AG04450 (cell line): ENCODE data around the gene MRPL40. TPM values are rescaled to one million over a fixed set of nuclear protein-coding genes. Genes with fewer than 3 reads are reported as not detected.

Source experiments
- CTCF ChIA-PET: fragments of 300-600, 350-600 bp; formaldehyde crosslinking; extraction: SDS; loops from one replicate; lab custom pipeline; 2022; ENCODE audit warnings: antibody characterized with exemption, inconsistent platforms; lab: Charles Lee
- POLR2A ChIA-PET: fragments of 350-600 bp; formaldehyde crosslinking; extraction: SDS; loops from one replicate; lab custom pipeline; 2021; ENCODE audit warnings: antibody characterized with exemption, inconsistent platforms; lab: Yijun Ruan, JAX
- DNase-seq: peaks from one replicate; pipeline ENCODE4 v3.0.0-alpha.2; 2011; ENCODE audit warnings: low read depth, low spot score
- H3K27ac ChIP-seq: one replicate; pipeline ENCODE4 v1.5.1; 2012; ENCODE audit warnings: low read depth, low read length, control low read depth
- H3K27me3 ChIP-seq: one replicate; pipeline ENCODE4 v1.6.0; 2012; ENCODE audit warnings: low read length; ENCODE audit not compliant: control insufficient read depth, insufficient read depth
- H3K4me3 ChIP-seq: 2 replicates; pipeline ENCODE4 v1.5.1; 2011; ENCODE audit warnings: mild to moderate bottlenecking, low read depth, low read length, control low read depth
- H3K9me3 ChIP-seq: 2 replicates; pipeline ENCODE4 v1.5.1; 2012; ENCODE audit warnings: low read length; ENCODE audit not compliant: control insufficient read depth, insufficient read depth
- polyA plus RNA-seq: library from polyadenylated mRNA; depleted of rRNA; stranded (reverse); fragments of >200 nt; gene quantifications from 2 replicates; pipeline ENCODE4 v1.2.3, GENCODE V29; 2011
- TF ChIP-seq, protein P1 (sequence below): IDR thresholded peaks from 2 replicates; pipeline ENCODE4 v1.5.1; 2011; ENCODE audit warnings: low read depth, low read length, control low read depth, inconsistent platforms

The MRPL40 gene
- polyA plus RNA-seq, 1 experiment, result 49.5 TPM

DNA sequence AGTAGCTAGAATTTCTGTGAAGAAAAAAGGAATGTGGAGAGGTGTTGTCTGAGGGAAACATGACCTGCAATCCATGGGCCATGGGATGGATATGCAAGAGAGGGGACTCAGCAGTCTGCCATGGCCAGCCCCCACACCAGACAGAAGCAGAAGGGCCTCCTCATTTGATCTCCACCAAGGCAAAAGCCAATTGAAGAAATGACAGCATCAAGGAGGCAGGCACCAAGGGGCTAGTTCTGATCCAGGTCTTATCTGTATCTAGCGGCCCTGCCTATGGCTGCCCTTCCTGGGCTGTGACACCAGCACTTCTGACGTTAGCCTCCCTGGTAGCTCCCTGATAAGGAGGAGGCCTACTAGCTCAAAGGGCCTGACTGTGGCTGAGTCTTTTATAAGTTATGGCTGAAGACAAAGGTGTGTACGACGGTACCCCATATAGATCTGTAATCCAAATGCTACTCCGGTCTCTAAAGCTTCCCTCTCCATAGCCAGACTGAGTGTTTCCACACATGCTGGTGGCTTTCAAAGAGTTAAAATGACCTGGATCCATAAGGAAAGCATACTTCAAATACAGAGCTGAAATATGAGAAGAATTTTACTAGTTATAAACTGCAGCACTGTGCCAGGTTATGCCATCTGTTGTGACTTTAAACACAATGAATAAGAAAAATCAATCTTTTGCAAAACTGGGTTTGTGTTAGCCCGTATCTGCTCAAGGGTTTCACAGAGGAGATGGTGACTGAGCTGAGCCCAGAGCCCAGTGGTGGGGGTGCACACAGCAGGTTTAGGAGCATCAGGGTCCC is 35.2 kb upstream of the MRPL40 start:
- TF ChIP-seq, protein P1, sequence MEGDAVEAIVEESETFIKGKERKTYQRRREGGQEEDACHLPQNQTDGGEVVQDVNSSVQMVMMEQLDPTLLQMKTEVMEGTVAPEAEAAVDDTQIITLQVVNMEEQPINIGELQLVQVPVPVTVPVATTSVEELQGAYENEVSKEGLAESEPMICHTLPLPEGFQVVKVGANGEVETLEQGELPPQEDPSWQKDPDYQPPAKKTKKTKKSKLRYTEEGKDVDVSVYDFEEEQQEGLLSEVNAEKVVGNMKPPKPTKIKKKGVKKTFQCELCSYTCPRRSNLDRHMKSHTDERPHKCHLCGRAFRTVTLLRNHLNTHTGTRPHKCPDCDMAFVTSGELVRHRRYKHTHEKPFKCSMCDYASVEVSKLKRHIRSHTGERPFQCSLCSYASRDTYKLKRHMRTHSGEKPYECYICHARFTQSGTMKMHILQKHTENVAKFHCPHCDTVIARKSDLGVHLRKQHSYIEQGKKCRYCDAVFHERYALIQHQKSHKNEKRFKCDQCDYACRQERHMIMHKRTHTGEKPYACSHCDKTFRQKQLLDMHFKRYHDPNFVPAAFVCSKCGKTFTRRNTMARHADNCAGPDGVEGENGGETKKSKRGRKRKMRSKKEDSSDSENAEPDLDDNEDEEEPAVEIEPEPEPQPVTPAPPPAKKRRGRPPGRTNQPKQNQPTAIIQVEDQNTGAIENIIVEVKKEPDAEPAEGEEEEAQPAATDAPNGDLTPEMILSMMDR, result no peak
- H3K9me3 ChIP-seq, result no peaks in the 10 kb centered on the region
- ChIA-PET POLR2A (no interaction called here), CTCF (interaction anchor here (1.4 kb wide), 1 partner anchor 232 kb away, joined by 4 read pairs; no protein-coding TSS in a partner anchor)
- no peak overlapping the region for H3K4me3 ChIP-seq
- no peak for DNase-seq
- no peaks in the 10 kb centered on the region for H3K27me3 ChIP-seq
- no peak overlapping the region for H3K27ac ChIP-seq

DNA sequence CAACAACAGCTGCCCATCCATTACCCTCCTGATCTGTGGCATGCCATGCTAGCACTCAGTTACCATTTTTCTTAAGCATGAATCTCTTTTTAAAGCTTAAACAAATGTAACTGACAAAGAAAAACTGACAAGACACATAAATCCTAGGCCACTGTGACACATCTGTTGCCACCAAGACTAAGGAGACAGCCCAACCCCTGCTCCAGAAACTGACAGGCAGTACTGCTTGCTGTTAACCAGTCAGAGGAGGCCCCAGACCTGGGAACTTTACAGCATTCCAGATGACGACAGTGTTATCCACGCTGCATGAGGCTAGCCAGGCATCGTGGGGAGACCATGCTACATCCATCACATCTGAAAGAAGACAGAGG is 34.6 kb upstream of the MRPL40 start:
- TF ChIP-seq, protein P1, result no peak
- H3K27ac ChIP-seq, result no peak overlapping the region
- DNase-seq, result no peak
- CTCF ChIA-PET, result interaction anchor here (1.4 kb wide), 1 partner anchor 232 kb away, joined by 4 read pairs; no protein-coding TSS in a partner anchor
- POLR2A ChIA-PET, result no interaction called here
- H3K27me3 ChIP-seq, result no peaks in the 10 kb centered on the region
- H3K4me3 ChIP-seq, result no peak overlapping the region
- H3K9me3 ChIP-seq, result no peaks in the 10 kb centered on the region

DNA sequence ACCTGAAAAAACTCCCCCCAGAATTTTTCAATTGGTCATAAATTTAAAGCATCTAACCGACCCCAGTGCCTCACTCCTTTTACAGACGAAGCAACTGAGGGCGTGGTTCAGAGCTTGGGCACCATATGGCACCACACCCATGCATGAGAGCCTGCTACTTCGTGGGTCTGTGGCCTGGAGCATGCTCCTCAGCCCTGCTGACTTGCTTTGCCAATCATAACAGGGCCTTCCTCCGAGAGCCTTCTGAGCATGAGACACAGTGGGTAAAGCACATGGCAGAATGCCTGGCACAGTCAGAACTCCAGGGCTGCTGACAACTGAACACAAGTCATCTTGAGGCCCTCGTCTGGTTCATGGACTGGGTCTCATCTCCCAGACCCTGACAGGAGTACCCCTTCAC is 34.1 kb upstream of the MRPL40 start:
- no peak overlapping the region for H3K4me3 ChIP-seq
- H3K27ac ChIP-seq, result no peak overlapping the region
- H3K27me3 ChIP-seq, result no peaks in the 10 kb centered on the region
- TF ChIP-seq, protein P1, result no peak
- POLR2A ChIA-PET, result no interaction called here
- DNase-seq, result no peak
- no peaks in the 10 kb centered on the region for H3K9me3 ChIP-seq
- CTCF ChIA-PET, result no interaction called here

DNA sequence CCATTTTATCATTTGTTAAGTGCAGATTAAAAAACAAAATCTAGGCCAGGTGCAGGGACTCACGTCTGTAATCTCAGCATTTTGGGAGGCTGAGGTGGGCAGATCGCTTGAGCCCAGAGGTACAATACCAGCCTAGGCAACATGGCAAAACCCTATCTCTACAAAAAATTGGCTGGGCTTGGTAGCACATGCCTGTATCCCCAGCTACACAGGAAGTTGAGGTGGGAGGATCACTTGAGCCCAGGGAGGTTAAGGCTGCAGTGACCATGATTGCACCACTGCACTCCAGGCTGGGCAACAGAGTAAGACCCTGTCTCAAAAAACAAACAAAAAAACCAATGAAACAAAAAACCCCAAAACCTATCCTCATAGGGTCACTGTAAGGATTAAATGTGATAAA is 33.7 kb upstream of the MRPL40 start:
- Histone ChIP-seq H3K4me3 (no peak overlapping the region), H3K27ac (no peak overlapping the region), H3K27me3 (no peaks in the 10 kb centered on the region), H3K9me3 (no peaks in the 10 kb centered on the region)
- CTCF ChIA-PET, result no interaction called here
- DNase-seq, result no peak
- POLR2A ChIA-PET, result no interaction called here
- TF ChIP-seq, protein P1, result no peak

DNA sequence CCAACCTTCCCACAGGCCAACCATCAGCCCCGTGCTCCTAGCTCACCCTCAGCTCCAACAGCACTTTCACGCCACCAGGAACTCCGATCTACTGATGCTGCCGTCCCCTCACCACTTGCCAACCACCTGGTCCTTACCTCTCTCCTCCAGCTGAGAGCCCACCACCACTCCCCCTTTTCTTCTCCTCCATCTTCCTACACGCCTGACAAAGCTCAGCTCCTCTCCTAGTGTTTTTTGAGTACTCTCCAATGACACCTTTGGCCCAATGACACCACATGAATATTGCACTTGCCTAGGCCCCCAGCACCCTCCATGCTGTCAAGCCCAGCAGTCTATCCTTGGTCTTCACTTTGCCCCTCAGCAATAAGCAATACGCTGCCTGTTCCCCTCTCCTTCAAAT is 31.5 kb upstream of the MRPL40 start:
- no peak overlapping the region for H3K4me3 ChIP-seq
- ChIA-PET POLR2A (no interaction called here), CTCF (no interaction called here)
- H3K27ac ChIP-seq, result no peak overlapping the region
- DNase-seq, result no peak
- TF ChIP-seq, protein P1, result no peak
- no peaks in the 10 kb centered on the region for H3K27me3 ChIP-seq
- no peaks in the 10 kb centered on the region for H3K9me3 ChIP-seq
